ENCODE data around the gene UBE2QL1. TPM values are rescaled to one million over a fixed set of nuclear protein-coding genes. Genes with fewer than 3 reads are reported as not detected.

The UBE2QL1 gene
- total and polyA plus RNA-seq, 2 of the 8 experiments (the other 6 are each of a cell fraction or from before 2014, with no cell fraction given): 0.43 to 0.65 TPM

DNA sequence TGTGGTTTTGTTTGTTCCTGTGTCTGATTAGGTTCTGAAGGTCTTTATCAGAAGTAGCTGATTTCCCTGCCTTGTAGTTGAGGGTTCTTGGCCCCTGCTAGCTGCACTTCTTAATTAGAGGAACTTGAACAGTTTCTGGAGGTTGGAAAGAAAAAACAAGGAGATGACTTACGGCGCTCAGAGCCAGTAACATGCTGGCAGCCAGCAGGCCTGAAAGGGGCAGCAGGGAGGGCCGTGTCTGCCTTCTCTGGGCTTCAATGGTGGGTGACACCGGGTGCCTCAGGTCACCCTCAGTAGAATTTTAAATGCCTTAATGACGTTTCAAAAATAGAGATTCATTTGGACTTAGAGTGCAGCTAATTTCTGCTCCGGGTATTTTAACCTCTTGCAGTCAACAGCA is 15.8 kb downstream of the UBE2QL1 start:
- CTCF ChIA-PET (ENCODE audit: partially characterized antibody): interaction anchor here (0.8 to 1.3 kb wide), 2 partner anchors 9 to 46 kb away, joined by 3 to 6 read pairs; no protein-coding TSS in a partner anchor
- TF ChIP-seq SAP30 (IDR thresholded peaks at IDR 0.05; ENCODE audit: insufficient read depth, insufficient replicate concordance, low read length): no peak
- TF ChIP-seq CTBP2 (IDR thresholded peaks at IDR 0.05; ENCODE audit: borderline replicate concordance, insufficient read depth, insufficient read length, low read length): no peak
- TF ChIP-seq HDAC2 (IDR thresholded peaks at IDR 0.05; ENCODE audit: borderline replicate concordance in 1 of 2, low read depth in 2 of 2, low read length in 2 of 2): no peak
- no peak for TF ChIP-seq BRCA1 (IDR thresholded peaks at IDR 0.05; ENCODE audit: low read depth, low read length)
- TF ChIP-seq YY1 (IDR thresholded peaks at IDR 0.05; ENCODE audit: low read depth, low read length): no peak
- no peak for TF ChIP-seq SIRT6 (IDR thresholded peaks at IDR 0.05; ENCODE audit: low read length)
- TF ChIP-seq TEAD4 (IDR thresholded peaks at IDR 0.05; ENCODE audit: low read depth, low read length): no peak
- TF ChIP-seq RAD21 (IDR thresholded peaks at IDR 0.05 in 1 of 2, conservative IDR thresholded peaks at IDR 0.05 in 1 of 2; ENCODE audit: low read depth in 2 of 2, low read length in 2 of 2): no peak
- TF ChIP-seq RNF2 (IDR thresholded peaks at IDR 0.05; ENCODE audit: borderline replicate concordance, low read depth, low read length, missing control alignments, poor library complexity, severe bottlenecking): no peak
- TF ChIP-seq EZH2 (IDR thresholded peaks at IDR 0.05; ENCODE audit: low read depth, low read length, severe bottlenecking): no peak

More for the DNA sequence above, 15.8 kb downstream of the UBE2QL1 start:
- Histone ChIP-seq H3K9ac (replicated peaks in 1 of 4; ENCODE audit: extremely low read depth in 1 of 4, low read depth in 3 of 4, low read length in 3 of 4) (no peak overlapping the region), H4K91ac (replicated peaks; ENCODE audit: insufficient read length, low read length) (no peak overlapping the region), H2BK15ac (ENCODE audit: low read length) (no peak overlapping the region), H3K36me3 (ENCODE audit: control insufficient read depth in 2 of 4, insufficient read depth in 4 of 4, low read length in 3 of 4) (no peaks in the 10 kb centered on the region), H3K27me3 (replicated peaks in 1 of 4; ENCODE audit: control insufficient read depth in 3 of 4, extremely low read depth in 1 of 4, insufficient read depth in 3 of 4, low read length in 3 of 4) (peaks cover 0 to 3% (median 1%) of the 10 kb centered on the region in 4 experiments; a peak in 1 of 7 replicates), H4K8ac (ENCODE audit: extremely low read depth, insufficient read depth, low read length) (no peak overlapping the region), H4K5ac (ENCODE audit: insufficient read length, low read depth, low read length) (no peak overlapping the region), H3K79me2 (ENCODE audit: control insufficient read depth in 1 of 2, insufficient read depth in 2 of 2, low read length in 2 of 2) (no peaks in the 10 kb centered on the region), H3K27ac (ENCODE audit: low read depth, low read length) (no peak overlapping the region), H3K4me2 (ENCODE audit: insufficient read depth in 1 of 2, low read depth in 2 of 2, low read length in 2 of 2) (no peak overlapping the region), H2AK5ac (ENCODE audit: low read depth, low read length) (no peak overlapping the region), H3K56ac (replicated peaks; ENCODE audit: insufficient read length, low read depth, low read length) (no peak overlapping the region), H3K4me1 (replicated peaks in 1 of 4; ENCODE audit: control insufficient read depth in 3 of 4, insufficient read depth in 4 of 4, low read length in 3 of 4) (peaks cover 0 to 13% (median 6%) of the 10 kb centered on the region in 4 experiments), H3K14ac (ENCODE audit: insufficient read length) (no peak overlapping the region), H3K23me2 (ENCODE audit: low read depth, low read length) (no peaks in the 10 kb centered on the region), H3K18ac (ENCODE audit: extremely low read depth, low read length) (no peak overlapping the region), H3K23ac (ENCODE audit: insufficient read length) (no peak overlapping the region), H3K4ac (replicated peaks; ENCODE audit: insufficient read length, low read depth, low read length) (no peak overlapping the region), H2BK12ac (ENCODE audit: low read depth, low read length) (no peak overlapping the region), H2BK120ac (replicated peaks; ENCODE audit: low read depth, low read length) (no peak overlapping the region), H2AFZ (ENCODE audit: low read length) (no peak overlapping the region), H3K79me1 (ENCODE audit: low read depth, low read length) (no peaks in the 10 kb centered on the region; the same call in 1 of the 2 replicates), H2BK5ac (ENCODE audit: low read depth, low read length) (no peak overlapping the region), H2BK20ac (ENCODE audit: low read length) (no peak overlapping the region), H3K4me3 (ENCODE audit: extremely low read depth in 1 of 4, insufficient read depth in 2 of 4, low read depth in 3 of 4, low read length in 4 of 4) (no peak overlapping the region), H3K9me3 (ENCODE audit: insufficient read depth in 2 of 2, low read depth in 1 of 2, low read length in 1 of 2) (no peaks in the 10 kb centered on the region), H4K20me1 (replicated peaks in 1 of 2; ENCODE audit: control insufficient read depth in 1 of 2, insufficient read depth in 2 of 2, low read length in 2 of 2) (no peaks in the 10 kb centered on the region)
- POLR2A ChIA-PET (ENCODE audit: partially characterized antibody): interaction anchor here (1.3 kb wide), 1 partner anchor 11 kb away, joined by 4 read pairs; no protein-coding TSS in a partner anchor
- no peak for FAIRE-seq
- WGBS, 2 experiments (ENCODE audit: extremely low coverage in 1 of 2, insufficient coverage in 1 of 2, insufficient read length in 1 of 2, insufficient replicate concordance in 2 of 2, low coverage in 1 of 2, low lambda C conversion rate in 2 of 2, missing lambda C conversion rate in 1 of 2): 96% methylated on average over 6 of the region's 6 CpGs; no CpG with 5 or more reads in 1 of the 2 experiments
- DNase-seq (ENCODE audit: low read depth in 1 of 2, low spot score in 2 of 2): no peak

Data from H1 (cell line).